WTC11 (cell line): ENCODE data around the gene AIFM1.

Source experiments
- CREB1 ChIP-seq: sonication (generic); formaldehyde crosslinking; IDR thresholded peaks from 2 replicates; pipeline ENCODE4 v1.8.0; 2023; ENCODE audit warnings: mild to moderate bottlenecking, missing genetic modification reagents
- ELF4 ChIP-seq: sonication (generic); formaldehyde crosslinking; IDR thresholded peaks from 2 replicates; pipeline ENCODE4 v1.8.1; 2022; ENCODE audit warnings: low read depth, mild to moderate bottlenecking, moderate library complexity, missing genetic modification reagents
- ETV6 ChIP-seq: sonication (generic); formaldehyde crosslinking; IDR thresholded peaks from 2 replicates; pipeline ENCODE4 v1.8.1; 2022; ENCODE audit warnings: mild to moderate bottlenecking, missing genetic modification reagents
- FOXJ3 ChIP-seq: sonication (generic); formaldehyde crosslinking; IDR thresholded peaks from 2 replicates; pipeline ENCODE4 v1.9.0; 2021; ENCODE audit warnings: missing genetic modification reagents, mild to moderate bottlenecking, borderline replicate concordance
- MYBL2 ChIP-seq: sonication (generic); formaldehyde crosslinking; IDR thresholded peaks from 2 replicates; pipeline ENCODE4 v1.8.1; 2023; ENCODE audit warnings: mild to moderate bottlenecking, moderate library complexity, missing genetic modification reagents
- NFATC4 ChIP-seq: fragments of 250-450 bp; sonication (Bioruptor Pico); IDR thresholded peaks from 2 replicates; pipeline ENCODE4 v1.9.0; 2021; ENCODE audit warnings: mild to moderate bottlenecking
- NFE2L1 ChIP-seq: sonication (generic); formaldehyde crosslinking; IDR thresholded peaks from 2 replicates; pipeline ENCODE4 v1.8.1; 2023; ENCODE audit warnings: missing genetic modification reagents
- NR3C1 ChIP-seq: sonication (generic); formaldehyde crosslinking; conservative IDR thresholded peaks from 2 replicates; pipeline ENCODE4 v1.8.1; 2023; ENCODE audit warnings: low read depth, mild to moderate bottlenecking, missing genetic modification reagents
- TCF7 ChIP-seq: sonication (generic); formaldehyde crosslinking; IDR thresholded peaks from 2 replicates; pipeline ENCODE4 v1.8.0; 2022; ENCODE audit warnings: mild to moderate bottlenecking, low read depth, missing genetic modification reagents, moderate library complexity
- TEAD4 ChIP-seq: sonication (generic); formaldehyde crosslinking; IDR thresholded peaks from 2 replicates; pipeline ENCODE4 v1.8.0; 2022; ENCODE audit warnings: mild to moderate bottlenecking, missing genetic modification reagents
- ZNF263 ChIP-seq: sonication (generic); formaldehyde crosslinking; IDR thresholded peaks from 2 replicates; pipeline ENCODE4 v1.8.1; 2022; ENCODE audit warnings: low read depth, mild to moderate bottlenecking, moderate library complexity, missing genetic modification reagents
- TF ChIP-seq, protein P1 (sequence below): sonication (generic); formaldehyde crosslinking; IDR thresholded peaks from 2 replicates; pipeline ENCODE4 v1.8.1; 2023; ENCODE audit warnings: mild to moderate bottlenecking, missing genetic modification reagents, moderate library complexity
- TF ChIP-seq, protein P2 (sequence below): fragments of 200-600 bp; IDR thresholded peaks from 2 replicates; pipeline ENCODE4 v1.8.0; 2022; ENCODE audit warnings: antibody characterized with exemption
- TF ChIP-seq, protein P3 (sequence below): sonication (generic); formaldehyde crosslinking; IDR thresholded peaks from 2 replicates; pipeline ENCODE4 v1.8.1; 2023; ENCODE audit warnings: mild to moderate bottlenecking, missing genetic modification reagents, borderline replicate concordance

DNA sequence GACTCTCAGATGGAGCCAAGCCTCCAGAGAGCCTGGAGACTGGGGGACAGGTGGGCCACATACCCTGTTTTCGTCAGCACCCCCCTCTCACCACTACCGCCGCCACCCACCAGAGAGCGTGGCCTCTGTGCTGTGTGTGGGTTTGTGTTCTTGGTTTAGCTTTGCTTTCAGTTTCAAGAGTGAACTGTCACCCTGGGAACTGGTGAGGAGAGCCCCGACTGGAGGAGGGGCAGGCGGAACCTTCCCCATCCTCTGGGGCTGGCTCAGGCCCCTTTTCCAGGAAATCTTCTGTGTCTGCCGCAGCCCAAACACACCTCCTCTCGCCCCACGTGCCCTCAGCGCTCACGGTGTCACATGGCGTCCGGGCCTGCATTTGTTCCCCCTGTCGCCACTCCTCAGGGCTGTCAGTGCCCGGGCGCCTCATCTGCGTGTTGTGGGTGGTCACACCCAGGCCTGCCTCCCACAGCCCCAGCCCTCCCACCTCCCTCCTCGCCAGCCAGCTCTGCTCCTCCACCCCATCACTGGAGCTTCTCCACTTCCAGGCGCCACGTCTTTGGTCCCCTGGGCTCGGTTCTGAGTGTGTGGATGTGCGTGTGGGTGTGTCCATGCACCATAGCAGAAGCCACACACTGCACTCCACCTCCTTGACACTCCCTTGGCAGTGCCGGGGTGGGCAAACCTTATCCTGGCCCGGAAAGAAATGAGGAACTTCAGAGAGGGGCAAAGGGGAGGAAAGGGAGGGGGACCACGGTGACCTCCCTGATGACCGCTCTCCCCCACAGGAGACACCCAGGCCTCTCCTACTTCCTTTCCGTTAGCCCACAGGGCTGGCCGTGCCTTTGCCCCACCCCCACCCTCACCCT, 83.2 kb downstream of the AIFM1 start:
- TF ChIP-seq, protein P1, sequence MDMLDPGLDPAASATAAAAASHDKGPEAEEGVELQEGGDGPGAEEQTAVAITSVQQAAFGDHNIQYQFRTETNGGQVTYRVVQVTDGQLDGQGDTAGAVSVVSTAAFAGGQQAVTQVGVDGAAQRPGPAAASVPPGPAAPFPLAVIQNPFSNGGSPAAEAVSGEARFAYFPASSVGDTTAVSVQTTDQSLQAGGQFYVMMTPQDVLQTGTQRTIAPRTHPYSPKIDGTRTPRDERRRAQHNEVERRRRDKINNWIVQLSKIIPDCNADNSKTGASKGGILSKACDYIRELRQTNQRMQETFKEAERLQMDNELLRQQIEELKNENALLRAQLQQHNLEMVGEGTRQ (CRISPR knock-in tag): no peak
- TF ChIP-seq, protein P2, sequence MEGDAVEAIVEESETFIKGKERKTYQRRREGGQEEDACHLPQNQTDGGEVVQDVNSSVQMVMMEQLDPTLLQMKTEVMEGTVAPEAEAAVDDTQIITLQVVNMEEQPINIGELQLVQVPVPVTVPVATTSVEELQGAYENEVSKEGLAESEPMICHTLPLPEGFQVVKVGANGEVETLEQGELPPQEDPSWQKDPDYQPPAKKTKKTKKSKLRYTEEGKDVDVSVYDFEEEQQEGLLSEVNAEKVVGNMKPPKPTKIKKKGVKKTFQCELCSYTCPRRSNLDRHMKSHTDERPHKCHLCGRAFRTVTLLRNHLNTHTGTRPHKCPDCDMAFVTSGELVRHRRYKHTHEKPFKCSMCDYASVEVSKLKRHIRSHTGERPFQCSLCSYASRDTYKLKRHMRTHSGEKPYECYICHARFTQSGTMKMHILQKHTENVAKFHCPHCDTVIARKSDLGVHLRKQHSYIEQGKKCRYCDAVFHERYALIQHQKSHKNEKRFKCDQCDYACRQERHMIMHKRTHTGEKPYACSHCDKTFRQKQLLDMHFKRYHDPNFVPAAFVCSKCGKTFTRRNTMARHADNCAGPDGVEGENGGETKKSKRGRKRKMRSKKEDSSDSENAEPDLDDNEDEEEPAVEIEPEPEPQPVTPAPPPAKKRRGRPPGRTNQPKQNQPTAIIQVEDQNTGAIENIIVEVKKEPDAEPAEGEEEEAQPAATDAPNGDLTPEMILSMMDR: no peak
- TF ChIP-seq, protein P3, sequence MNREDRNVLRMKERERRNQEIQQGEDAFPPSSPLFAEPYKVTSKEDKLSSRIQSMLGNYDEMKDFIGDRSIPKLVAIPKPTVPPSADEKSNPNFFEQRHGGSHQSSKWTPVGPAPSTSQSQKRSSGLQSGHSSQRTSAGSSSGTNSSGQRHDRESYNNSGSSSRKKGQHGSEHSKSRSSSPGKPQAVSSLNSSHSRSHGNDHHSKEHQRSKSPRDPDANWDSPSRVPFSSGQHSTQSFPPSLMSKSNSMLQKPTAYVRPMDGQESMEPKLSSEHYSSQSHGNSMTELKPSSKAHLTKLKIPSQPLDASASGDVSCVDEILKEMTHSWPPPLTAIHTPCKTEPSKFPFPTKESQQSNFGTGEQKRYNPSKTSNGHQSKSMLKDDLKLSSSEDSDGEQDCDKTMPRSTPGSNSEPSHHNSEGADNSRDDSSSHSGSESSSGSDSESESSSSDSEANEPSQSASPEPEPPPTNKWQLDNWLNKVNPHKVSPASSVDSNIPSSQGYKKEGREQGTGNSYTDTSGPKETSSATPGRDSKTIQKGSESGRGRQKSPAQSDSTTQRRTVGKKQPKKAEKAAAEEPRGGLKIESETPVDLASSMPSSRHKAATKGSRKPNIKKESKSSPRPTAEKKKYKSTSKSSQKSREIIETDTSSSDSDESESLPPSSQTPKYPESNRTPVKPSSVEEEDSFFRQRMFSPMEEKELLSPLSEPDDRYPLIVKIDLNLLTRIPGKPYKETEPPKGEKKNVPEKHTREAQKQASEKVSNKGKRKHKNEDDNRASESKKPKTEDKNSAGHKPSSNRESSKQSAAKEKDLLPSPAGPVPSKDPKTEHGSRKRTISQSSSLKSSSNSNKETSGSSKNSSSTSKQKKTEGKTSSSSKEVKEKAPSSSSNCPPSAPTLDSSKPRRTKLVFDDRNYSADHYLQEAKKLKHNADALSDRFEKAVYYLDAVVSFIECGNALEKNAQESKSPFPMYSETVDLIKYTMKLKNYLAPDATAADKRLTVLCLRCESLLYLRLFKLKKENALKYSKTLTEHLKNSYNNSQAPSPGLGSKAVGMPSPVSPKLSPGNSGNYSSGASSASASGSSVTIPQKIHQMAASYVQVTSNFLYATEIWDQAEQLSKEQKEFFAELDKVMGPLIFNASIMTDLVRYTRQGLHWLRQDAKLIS (CRISPR knock-in tag): no peak
- TF ChIP-seq ETV6 (CRISPR knock-in tag) (no peak), TCF7 (CRISPR knock-in tag) (no peak), FOXJ3 (no peak), NFE2L1 (no peak), ZNF263 (CRISPR knock-in tag) (no peak), TEAD4 (no peak), ELF4 (CRISPR knock-in tag) (no peak), CREB1 (no peak), NFATC4 (CRISPR knock-in tag) (no peak), MYBL2 (no peak), NR3C1 (CRISPR knock-in tag) (no peak)
